ENCODE data around the gene C4BPB. TPM values are rescaled to one million over a fixed set of nuclear protein-coding genes. Genes with fewer than 3 reads are reported as not detected.

Gene C4BPB
- total and polyA plus RNA-seq, 2 of the 13 experiments (the other 11 are each of a cell fraction or from before 2014, with no cell fraction given) = 155 to 266 TPM

GRCh38 chr1:207084232-207084631, 4.4 kb upstream of the C4BPB start (continued):
- TF ChIP-seq, protein P1, sequence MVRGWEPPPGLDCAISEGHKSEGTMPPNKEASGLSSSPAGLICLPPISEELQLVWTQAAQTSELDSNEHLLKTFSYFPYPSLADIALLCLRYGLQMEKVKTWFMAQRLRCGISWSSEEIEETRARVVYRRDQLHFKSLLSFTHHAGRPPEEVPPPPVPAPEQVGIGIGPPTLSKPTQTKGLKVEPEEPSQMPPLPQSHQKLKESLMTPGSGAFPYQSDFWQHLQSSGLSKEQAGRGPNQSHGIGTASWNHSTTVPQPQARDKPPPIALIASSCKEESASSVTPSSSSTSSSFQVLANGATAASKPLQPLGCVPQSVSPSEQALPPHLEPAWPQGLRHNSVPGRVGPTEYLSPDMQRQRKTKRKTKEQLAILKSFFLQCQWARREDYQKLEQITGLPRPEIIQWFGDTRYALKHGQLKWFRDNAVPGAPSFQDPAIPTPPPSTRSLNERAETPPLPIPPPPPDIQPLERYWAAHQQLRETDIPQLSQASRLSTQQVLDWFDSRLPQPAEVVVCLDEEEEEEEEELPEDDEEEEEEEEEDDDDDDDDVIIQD (CRISPR knock-in tag; IDR thresholded peaks at IDR 0.05; ENCODE audit: low read depth) = no peak
- no peak for TF ChIP-seq NR2F1 (CRISPR knock-in tag; IDR thresholded peaks at IDR 0.05)
- no peak for TF ChIP-seq PCBP2 (optimal IDR thresholded peaks at IDR 0.05; ENCODE audit: low read depth, low read length, poor library complexity, severe bottlenecking)
- no peak for TF ChIP-seq ZNF605 (CRISPR knock-in tag; IDR thresholded peaks at IDR 0.05)

DNA sequence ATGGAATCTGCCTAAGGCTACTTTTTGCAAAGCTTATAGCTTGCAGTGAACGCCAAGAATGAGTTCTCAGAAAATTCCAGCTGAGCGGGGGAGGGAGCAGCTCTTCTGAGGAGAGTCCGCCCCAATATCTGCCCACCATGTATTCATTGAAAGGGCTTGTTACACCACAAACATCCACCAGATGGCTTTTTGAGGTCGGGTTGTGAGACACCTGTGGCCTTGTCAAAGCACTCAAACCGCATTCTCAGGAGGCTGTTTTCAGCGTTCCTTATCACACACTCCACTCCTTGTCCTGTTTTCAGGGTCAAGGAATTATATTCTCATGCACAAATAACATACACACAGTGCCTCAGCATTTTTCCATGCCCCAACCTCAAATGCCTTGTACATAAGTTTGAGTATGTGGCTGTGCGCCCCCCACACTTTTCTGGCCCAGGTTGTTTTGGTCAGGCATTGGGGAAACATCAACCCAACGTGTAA, 3.9 kb upstream of the C4BPB start:
- BruUV-seq (replicated peaks) = no TSS peak
- Histone ChIP-seq H3K27me3 (ENCODE audit: control insufficient read depth in 1 of 2, insufficient read depth in 2 of 2, low read length in 2 of 2) (no peaks in the 10 kb centered on the region; a peak in 1 of 5 replicates), H4K20me1 (ENCODE audit: insufficient read depth, low read length) (no peaks in the 10 kb centered on the region), H3K36me3 (replicated peaks in 1 of 2; ENCODE audit: control insufficient read depth in 1 of 2, insufficient read depth in 2 of 2, low read length in 2 of 2) (no peaks in the 10 kb centered on the region), H3K9ac (ENCODE audit: insufficient read depth, low read depth, low read length) (no peak overlapping the region), H3K4me2 (ENCODE audit: low read depth, low read length) (peak overlapping the region; percentile 62), H3K79me2 (ENCODE audit: insufficient read depth, low read length) (no peaks in the 10 kb centered on the region), H2AFZ (ENCODE audit: low read length) (no peak overlapping the region), H3K27ac (ENCODE audit: extremely low read length, insufficient read depth, low read length) (no peak overlapping the region), H3K4me1 (ENCODE audit: insufficient read depth, low read length) (peaks cover 54% of the 10 kb centered on the region), H3K9me3 (ENCODE audit: low read length) (no peaks in the 10 kb centered on the region), H3K4me3 (replicated peaks in 1 of 3; ENCODE audit: insufficient read depth in 1 of 3, low read depth in 2 of 3, low read length in 3 of 3) (peak overlapping the region in 1 of 3 experiments; percentile 0; a peak in 1 of 6 replicates)
- peak; percentile 71 for DNase-seq (ENCODE audit: low spot score)
- WGBS (ENCODE audit: low lambda C conversion rate) = 18% methylated on average over 8 of the region's 8 CpGs
- peak; percentile 71 for ATAC-seq
- ChIA-PET POLR2A (interaction anchor here (1.3 kb wide), 1 partner anchor 32 kb away, joined by 12 read pairs; the partner anchor contains the start of gene PFKFB2), CTCF (ENCODE audit: low intra/inter-chr PET ratio, low total read pairs) (interaction anchor here (0.8 to 4.6 kb wide), 3 partner anchors 237 to 415 kb away, joined by 3 to 26 read pairs (median 13); partner anchors contain the start of gene CD55)
- intact Hi-C loops (cut with micrococcal nuclease; ENCODE audit: unreplicated experiment) (loop anchor here (1.0 to 5.0 kb wide), 4 partner anchors 68 to 415 kb away; partner anchors contain the start of gene CD55), in situ Hi-C loops (cut with HindIII; ENCODE audit: extremely low pct_ligation_motif_present, low pct_unique_long_range_greater_than_20kb) (loop anchor here (5.0 kb wide), 1 partner anchor 323 kb away; no protein-coding TSS in a partner anchor)
- peak; percentile 89 for FAIRE-seq
- TF ChIP-seq ZNF782 (CRISPR knock-in tag; IDR thresholded peaks at IDR 0.05; ENCODE audit: borderline replicate concordance) (no peak), ZNF230 (CRISPR knock-in tag; IDR thresholded peaks at IDR 0.05) (no peak), CCAR2 (optimal IDR thresholded peaks at IDR 0.05; ENCODE audit: low read depth, low read length) (no peak), ZNF337 (CRISPR knock-in tag; IDR thresholded peaks at IDR 0.05; ENCODE audit: borderline replicate concordance, low read depth) (no peak), ZNF567 (CRISPR knock-in tag; IDR thresholded peaks at IDR 0.05; ENCODE audit: borderline replicate concordance) (no peak), ZSCAN21 (CRISPR knock-in tag; IDR thresholded peaks at IDR 0.05; ENCODE audit: borderline replicate concordance) (no peak), RBM39 (IDR thresholded peaks at IDR 0.05; ENCODE audit: low read depth, low read length, poor library complexity, severe bottlenecking) (no peak), SMYD3 (CRISPR knock-in tag; IDR thresholded peaks at IDR 0.05) (no peak), MTF2 (CRISPR knock-in tag; IDR thresholded peaks at IDR 0.05; ENCODE audit: borderline replicate concordance) (no peak), ZNF691 (CRISPR knock-in tag; IDR thresholded peaks at IDR 0.05; ENCODE audit: borderline replicate concordance, low read depth) (no peak), SCMH1 (CRISPR knock-in tag; IDR thresholded peaks at IDR 0.05; ENCODE audit: borderline replicate concordance) (no peak), ZFP90 (CRISPR knock-in tag; IDR thresholded peaks at IDR 0.05; ENCODE audit: borderline replicate concordance) (no peak), LCORL (IDR thresholded peaks at IDR 0.05) (no peak), LCORL (CRISPR knock-in tag; IDR thresholded peaks at IDR 0.05) (no peak)
- TF ChIP-seq, protein P2, sequence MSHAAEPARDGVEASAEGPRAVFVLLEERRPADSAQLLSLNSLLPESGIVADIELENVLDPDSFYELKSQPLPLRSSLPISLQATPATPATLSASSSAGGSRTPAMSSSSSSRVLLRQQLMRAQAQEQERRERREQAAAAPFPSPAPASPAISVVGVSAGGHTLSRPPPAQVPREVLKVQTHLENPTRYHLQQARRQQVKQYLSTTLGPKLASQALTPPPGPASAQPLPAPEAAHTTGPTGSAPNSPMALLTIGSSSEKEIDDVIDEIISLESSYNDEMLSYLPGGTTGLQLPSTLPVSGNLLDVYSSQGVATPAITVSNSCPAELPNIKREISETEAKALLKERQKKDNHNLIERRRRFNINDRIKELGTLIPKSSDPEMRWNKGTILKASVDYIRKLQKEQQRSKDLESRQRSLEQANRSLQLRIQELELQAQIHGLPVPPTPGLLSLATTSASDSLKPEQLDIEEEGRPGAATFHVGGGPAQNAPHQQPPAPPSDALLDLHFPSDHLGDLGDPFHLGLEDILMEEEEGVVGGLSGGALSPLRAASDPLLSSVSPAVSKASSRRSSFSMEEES (CRISPR knock-in tag; IDR thresholded peaks at IDR 0.05) = no peak
